Upper lobe of left lung (tissue), 4 donors: ENCODE data around the gene TRAF1.

Experiments used
- POLR2A ChIP-seq, 4 donors: fragments of 450-650 bp; IDR thresholded peaks; one replicate each; pipeline ENCODE4 v1.5.1; 2016 to 2017; ENCODE audit warnings: antibody characterized with exemption in 4 of 4, mild to moderate bottlenecking in 2 of 4
- TF ChIP-seq, protein P1 (sequence below), 6 experiments: fragments of 450-650 bp in 4 of 6; fragments of 200-600 bp in 2 of 6; sonication (generic) in 2 of 6; IDR thresholded peaks; one replicate each; pipeline ENCODE4 v1.5.1; 2016 to 2019; ENCODE audit warnings: antibody characterized with exemption in 6 of 6

DNA sequence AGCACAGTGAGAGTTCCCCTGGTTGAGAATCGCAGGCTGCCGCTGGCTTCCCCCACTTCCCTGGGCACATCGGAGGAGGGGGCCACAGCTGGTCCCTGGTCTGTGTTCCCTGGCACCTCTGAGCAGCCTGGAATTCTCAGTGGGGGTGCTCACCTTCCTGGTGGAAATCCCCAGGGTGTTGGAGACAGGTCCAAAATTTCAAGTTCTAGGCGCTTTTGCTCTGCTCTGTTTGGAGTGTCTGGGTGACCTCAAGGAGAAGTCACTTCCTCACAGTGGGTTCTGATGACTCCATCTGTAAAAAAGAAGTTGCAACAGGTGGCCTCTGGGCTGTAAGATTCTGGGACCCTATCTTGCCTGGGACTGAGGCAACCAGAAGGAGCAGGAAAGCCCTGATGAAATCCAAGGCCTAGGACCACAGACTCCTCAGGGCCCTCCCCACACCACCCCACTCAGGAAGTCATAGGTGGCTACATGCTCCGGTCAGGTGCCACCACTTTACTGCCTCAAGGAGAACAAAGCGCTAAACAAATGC is at the start of gene TRAF1:
- TF ChIP-seq, protein P1, sequence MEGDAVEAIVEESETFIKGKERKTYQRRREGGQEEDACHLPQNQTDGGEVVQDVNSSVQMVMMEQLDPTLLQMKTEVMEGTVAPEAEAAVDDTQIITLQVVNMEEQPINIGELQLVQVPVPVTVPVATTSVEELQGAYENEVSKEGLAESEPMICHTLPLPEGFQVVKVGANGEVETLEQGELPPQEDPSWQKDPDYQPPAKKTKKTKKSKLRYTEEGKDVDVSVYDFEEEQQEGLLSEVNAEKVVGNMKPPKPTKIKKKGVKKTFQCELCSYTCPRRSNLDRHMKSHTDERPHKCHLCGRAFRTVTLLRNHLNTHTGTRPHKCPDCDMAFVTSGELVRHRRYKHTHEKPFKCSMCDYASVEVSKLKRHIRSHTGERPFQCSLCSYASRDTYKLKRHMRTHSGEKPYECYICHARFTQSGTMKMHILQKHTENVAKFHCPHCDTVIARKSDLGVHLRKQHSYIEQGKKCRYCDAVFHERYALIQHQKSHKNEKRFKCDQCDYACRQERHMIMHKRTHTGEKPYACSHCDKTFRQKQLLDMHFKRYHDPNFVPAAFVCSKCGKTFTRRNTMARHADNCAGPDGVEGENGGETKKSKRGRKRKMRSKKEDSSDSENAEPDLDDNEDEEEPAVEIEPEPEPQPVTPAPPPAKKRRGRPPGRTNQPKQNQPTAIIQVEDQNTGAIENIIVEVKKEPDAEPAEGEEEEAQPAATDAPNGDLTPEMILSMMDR (IDR thresholded peaks at IDR 0.05), result no peak
- TF ChIP-seq POLR2A (IDR thresholded peaks at IDR 0.05), result no peak
